Sigmoid colon (tissue), 4 donors: ENCODE measurements around the gene CTXND1.

ENCODE experiments used
- EP300 ChIP-seq, 4 donors: sonication (generic); formaldehyde crosslinking; IDR thresholded peaks; one replicate each; pipeline ENCODE4 v1.6.1; 2017; ENCODE audit warnings: antibody characterized with exemption in 4 of 4
- POLR2A ChIP-seq, 2 donors: fragments of 450-650 bp; IDR thresholded peaks; one replicate each; pipeline ENCODE4 v1.6.1; 2016; ENCODE audit warnings: antibody characterized with exemption in 2 of 2, mild to moderate bottlenecking in 2 of 2, moderate library complexity in 2 of 2
- POLR2AphosphoS5 ChIP-seq, 4 donors: sonication (generic); formaldehyde crosslinking; IDR thresholded peaks; one replicate each; pipeline ENCODE4 v1.6.1; 2017; ENCODE audit warnings: antibody characterized with exemption in 4 of 4
- TF ChIP-seq, protein P1 (sequence below), 4 experiments: fragments of 450-650 bp in 3 of 4; fragments of 200-600 bp in 1 of 4; IDR thresholded peaks; one replicate each; pipeline ENCODE4 v1.5.1; 2016 to 2019; ENCODE audit warnings: antibody characterized with exemption in 4 of 4, mild to moderate bottlenecking in 3 of 4, moderate library complexity in 2 of 4

DNA sequence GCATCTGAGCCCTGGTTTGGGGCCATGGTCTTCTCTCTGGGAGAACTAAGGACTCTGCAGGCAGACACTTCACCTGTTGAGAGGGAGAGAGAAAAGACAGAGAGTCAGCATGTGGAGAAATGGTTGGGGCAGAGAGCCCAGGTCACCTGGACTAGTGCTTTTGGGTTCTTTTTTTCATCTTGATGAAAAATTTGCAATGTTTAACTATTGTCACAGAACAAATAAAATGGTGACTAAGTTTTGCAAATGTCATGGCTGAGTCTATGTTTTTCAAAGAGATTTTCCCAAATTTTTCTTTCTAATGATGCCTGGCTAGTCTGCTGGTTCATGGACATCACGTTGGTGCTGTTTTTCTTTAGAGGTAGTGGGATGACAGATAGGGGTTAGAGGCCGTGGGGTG, 81.4 kb downstream of the CTXND1 start:
- TF ChIP-seq, protein P1, sequence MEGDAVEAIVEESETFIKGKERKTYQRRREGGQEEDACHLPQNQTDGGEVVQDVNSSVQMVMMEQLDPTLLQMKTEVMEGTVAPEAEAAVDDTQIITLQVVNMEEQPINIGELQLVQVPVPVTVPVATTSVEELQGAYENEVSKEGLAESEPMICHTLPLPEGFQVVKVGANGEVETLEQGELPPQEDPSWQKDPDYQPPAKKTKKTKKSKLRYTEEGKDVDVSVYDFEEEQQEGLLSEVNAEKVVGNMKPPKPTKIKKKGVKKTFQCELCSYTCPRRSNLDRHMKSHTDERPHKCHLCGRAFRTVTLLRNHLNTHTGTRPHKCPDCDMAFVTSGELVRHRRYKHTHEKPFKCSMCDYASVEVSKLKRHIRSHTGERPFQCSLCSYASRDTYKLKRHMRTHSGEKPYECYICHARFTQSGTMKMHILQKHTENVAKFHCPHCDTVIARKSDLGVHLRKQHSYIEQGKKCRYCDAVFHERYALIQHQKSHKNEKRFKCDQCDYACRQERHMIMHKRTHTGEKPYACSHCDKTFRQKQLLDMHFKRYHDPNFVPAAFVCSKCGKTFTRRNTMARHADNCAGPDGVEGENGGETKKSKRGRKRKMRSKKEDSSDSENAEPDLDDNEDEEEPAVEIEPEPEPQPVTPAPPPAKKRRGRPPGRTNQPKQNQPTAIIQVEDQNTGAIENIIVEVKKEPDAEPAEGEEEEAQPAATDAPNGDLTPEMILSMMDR (IDR thresholded peaks at IDR 0.05), result no peak
- TF ChIP-seq EP300 (IDR thresholded peaks at IDR 0.05), result no peak
- TF ChIP-seq POLR2A (IDR thresholded peaks at IDR 0.05), result no peak
- TF ChIP-seq POLR2AphosphoS5 (IDR thresholded peaks at IDR 0.05), result no peak
